Lower leg skin (tissue), 4 donors: ENCODE measurements around the gene PRKAR1B. TPM values are rescaled to one million over a fixed set of nuclear protein-coding genes. Genes with fewer than 3 reads are reported as not detected.

Experiments
- DNase-seq, 2 donors: peaks; one replicate each; pipeline ENCODE4 v3.0.0-alpha.2; 2019; ENCODE audit warnings: low spot score in 2 of 2
- H3K4me3 ChIP-seq: fragments of 200-600 bp; sonication (generic); 2 replicates; pipeline ENCODE4 v1.5.1; 2017; ENCODE audit warnings: mild to moderate bottlenecking, low read depth; ENCODE audit not compliant: poor library complexity, severe bottlenecking
- CTCF ChIP-seq, 3 donors: fragments of 450-650 bp; IDR thresholded peaks; one replicate each; pipeline ENCODE4 v1.5.1; 2016; ENCODE audit warnings: antibody characterized with exemption in 3 of 3, mild to moderate bottlenecking in 3 of 3, moderate library complexity in 2 of 3
- POLR2A ChIP-seq, 2 donors: fragments of 450-650 bp; IDR thresholded peaks; one replicate each; pipeline ENCODE4 v1.6.1; 2016 to 2017; ENCODE audit warnings: antibody characterized with exemption in 2 of 2, mild to moderate bottlenecking in 1 of 2, moderate library complexity in 1 of 2
- WGBS, 2 donors: methylation state at CpG; one replicate each; pipeline ENCODE4 v1.1.5; 2018; 5-methylcytosine and 5-hydroxymethylcytosine counted together
- intact Hi-C: fragments of 100-400 bp; cut with DNase I; formaldehyde crosslinking; loops from one replicate; pipeline ENCODE4 v1.15.0; 2023; ENCODE audit warnings: low total_unique reads
- total RNA-seq, 4 donors: library from RNA; depleted of rRNA; stranded (reverse); fragments of >200 nt; gene quantifications; one replicate each; pipeline ENCODE4 v1.1.0, GENCODE V29; 2016

The PRKAR1B gene
- 10 to 100 TPM in 3 of 4 donors, 1 to 10 TPM in 1; 7.8 to 16.9 (median 15.0) TPM for total RNA-seq

GRCh38 chr7:727104-727805, at the start of gene PRKAR1B:
Gene PRKAR1B, minus strand, starts transcription at chr7:727281. Its CDS starts 15,776 bp downstream, at chr7:711505.
- WGBS, 2 donors: 2% methylated on average over 27 to 48 of the region's 66 CpGs
- peak within 1 kb of the TSS; percentile 78 for H3K4me3 ChIP-seq
- TF ChIP-seq CTCF (IDR thresholded peaks at IDR 0.05) (no peak), POLR2A (IDR thresholded peaks at IDR 0.05) (no peak)
- DNase-seq: peak in 1 of 2 donors; percentile 77
- intact Hi-C loops: no loop called here

GRCh38 chr7:776381-776780, 49.3 kb upstream of the PRKAR1B start:
- 91 to 96% methylated on average over 10 of the region's 10 CpGs for WGBS, 2 donors
- no peak for DNase-seq
- no peak overlapping the region for H3K4me3 ChIP-seq
- no peak for TF ChIP-seq CTCF (IDR thresholded peaks at IDR 0.05)
- TF ChIP-seq POLR2A (IDR thresholded peaks at IDR 0.05): no peak
- intact Hi-C loops: loop anchor here (2.0 kb wide), 1 partner anchor 454 kb away; no protein-coding TSS in a partner anchor

DNA sequence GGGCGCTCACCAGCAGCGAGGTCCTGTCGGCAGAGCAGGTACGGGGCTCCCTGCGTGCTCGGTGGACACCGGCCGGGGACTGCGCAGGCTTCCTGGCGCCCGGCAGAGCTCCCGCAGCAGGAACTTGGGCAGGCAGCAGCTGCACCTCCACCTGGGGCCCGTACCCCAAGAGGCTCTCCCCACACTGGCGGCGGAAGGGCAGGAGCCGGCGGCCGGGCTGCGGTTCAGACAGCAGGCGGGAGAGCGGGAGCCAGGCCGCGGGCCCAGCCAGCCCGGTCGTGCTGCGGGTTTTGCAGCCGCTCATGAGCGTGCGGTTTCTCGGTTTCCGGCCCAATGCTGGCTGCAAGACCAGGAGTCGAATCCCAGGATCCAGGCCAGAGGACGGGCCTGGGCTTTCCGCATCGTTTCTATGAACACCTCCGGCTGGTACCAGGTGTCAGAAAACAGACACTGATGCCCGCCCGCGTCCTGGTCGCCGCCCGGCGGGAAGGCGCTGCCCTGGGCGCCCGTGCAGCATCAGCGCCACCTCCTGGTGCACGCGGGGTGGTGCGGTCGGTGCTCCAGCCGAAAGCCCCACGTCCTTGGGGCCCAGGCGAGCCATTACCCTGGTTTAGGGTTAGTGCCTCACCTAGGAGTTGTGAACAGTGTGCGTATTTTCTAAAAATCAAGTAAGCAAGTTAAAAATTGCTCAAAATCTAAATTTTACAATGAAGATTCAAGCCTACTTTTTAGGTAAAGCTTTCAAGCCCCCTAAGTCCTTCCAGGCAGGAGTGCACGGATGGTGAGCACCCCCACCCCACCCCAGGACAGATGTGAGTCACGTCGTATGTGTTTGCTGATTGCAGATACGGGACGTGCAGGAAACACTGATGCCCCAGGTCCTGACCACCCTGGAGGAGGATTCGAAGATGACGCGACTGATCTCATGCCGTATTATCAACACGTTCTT, 47.4 kb upstream of the PRKAR1B start:
- intact Hi-C loops: no loop called here
- WGBS, 2 donors: 51 to 70% methylated on average over 39 to 51 of the region's 65 CpGs

DNA sequence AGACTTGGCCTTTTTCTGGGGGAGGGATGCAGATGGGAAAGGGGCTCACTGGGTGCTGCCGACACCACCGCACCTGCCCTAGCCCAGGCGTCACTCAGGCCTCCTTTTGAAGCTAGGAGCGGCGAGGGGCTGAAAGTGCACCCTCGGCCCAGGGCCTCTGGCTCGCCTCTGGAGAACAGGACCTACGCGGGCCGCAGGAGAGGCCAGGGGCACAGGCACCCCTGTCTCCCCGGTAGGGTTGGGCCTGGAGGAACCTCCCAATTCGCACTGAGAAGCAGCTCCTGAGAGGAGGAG, 46.5 kb upstream of the PRKAR1B start:
- DNase-seq: no peak
- WGBS, 2 donors: 95 to 96% methylated on average over 7 to 12 of the region's 12 CpGs
- no peak overlapping the region for H3K4me3 ChIP-seq
- intact Hi-C loops: no loop called here
- TF ChIP-seq POLR2A (IDR thresholded peaks at IDR 0.05) (no peak), CTCF (IDR thresholded peaks at IDR 0.05) (no peak)

More for the DNA sequence above, 47.4 kb upstream of the PRKAR1B start:
- no peak for TF ChIP-seq CTCF (IDR thresholded peaks at IDR 0.05)
- TF ChIP-seq POLR2A (IDR thresholded peaks at IDR 0.05): no peak
- no peak for DNase-seq
- H3K4me3 ChIP-seq: no peak overlapping the region

- TF ChIP-seq POLR2A (IDR thresholded peaks at IDR 0.05) (no peak), CTCF (IDR thresholded peaks at IDR 0.05) (no peak)
- no peak overlapping the region for H3K4me3 ChIP-seq
- DNase-seq: no peak
- intact Hi-C loops: no loop called here
- WGBS, 2 donors: 94 to 95% methylated on average over 32 of the region's 32 CpGs
These were observed 46.0 kb upstream of the PRKAR1B start for GRCh38 chr7:772861-773621.
